Urinary bladder (tissue), 4 donors: ENCODE measurements around the gene PPP1R3F. TPM values are rescaled to one million over a fixed set of nuclear protein-coding genes. Genes with fewer than 3 reads are reported as not detected.

Experiments used
- DNase-seq: peaks from one replicate; pipeline ENCODE4 v3.0.0-alpha.2; 2015; ENCODE audit errors: extremely low spot score
- H3K27ac ChIP-seq: one replicate; pipeline ENCODE4 v1.5.1; 2013; ENCODE audit warnings: low read depth, mild to moderate bottlenecking, moderate library complexity
- H3K36me3 ChIP-seq: one replicate; pipeline ENCODE4 v1.6.1; 2013; ENCODE audit warnings: mild to moderate bottlenecking, moderate library complexity; ENCODE audit not compliant: insufficient read depth
- H3K4me1 ChIP-seq: one replicate; pipeline ENCODE4 v1.6.1; 2013; ENCODE audit warnings: mild to moderate bottlenecking, moderate library complexity; ENCODE audit not compliant: insufficient read depth
- H3K4me3 ChIP-seq: one replicate; pipeline ENCODE4 v1.5.1; 2013; ENCODE audit warnings: low read depth, low read length
- WGBS: extraction: QIAGEN DNeasy Blood & Tissue Kit; methylation state at CpG from one replicate; pipeline ENCODE4 v1.1.7; 2013; 5-methylcytosine and 5-hydroxymethylcytosine counted together
- polyA plus RNA-seq: library from polyadenylated mRNA; stranded (reverse); fragments of 200-250 nt; gene quantifications from one replicate; pipeline ENCODE4 v1.2.3, GENCODE V29; 2013
- total RNA-seq: library from RNA; depleted of rRNA; stranded (reverse); fragments of >200 nt; gene quantifications from one replicate; pipeline ENCODE4 v1.2.3, GENCODE V29; 2014
- donor health status: healthy with polysubstance abuse.
- donor health status: healthy.

PPP1R3F gene
- total and polyA plus RNA-seq, 2 donors, result 4.8 to 9.8 TPM

GRCh38 chrX:49257074-49257790, 12.4 kb upstream of the PPP1R3F start:
- Histone ChIP-seq H3K27ac (no peak overlapping the region), H3K4me1 (no peaks in the 10 kb centered on the region), H3K36me3 (no peaks in the 10 kb centered on the region), H3K4me3 (no peak overlapping the region)
- 85% methylated on average over 14 of the region's 14 CpGs for WGBS
- no peak for DNase-seq

GRCh38 chrX:49257846-49258748, 11.5 kb upstream of the PPP1R3F start:
- no peaks in the 10 kb centered on the region for H3K36me3 ChIP-seq
- no peaks in the 10 kb centered on the region for H3K4me1 ChIP-seq
- no peak overlapping the region for H3K4me3 ChIP-seq
- H3K27ac ChIP-seq, result no peak overlapping the region
- DNase-seq, result no peak
- 81% methylated on average over 20 of the region's 20 CpGs for WGBS

- Histone ChIP-seq H3K27ac (no peak overlapping the region), H3K4me3 (no peak overlapping the region), H3K4me1 (no peaks in the 10 kb centered on the region), H3K36me3 (no peaks in the 10 kb centered on the region)
- DNase-seq, result no peak
- whole genome bisulfite sequencing, result 87% methylated on average over 5 of the region's 5 CpGs
These were observed 10.9 kb upstream of the PPP1R3F start for GRCh38 chrX:49258749-49259124.

- Histone ChIP-seq H3K27ac (no peak overlapping the region), H3K36me3 (no peaks in the 10 kb centered on the region), H3K4me3 (no peak overlapping the region), H3K4me1 (no peaks in the 10 kb centered on the region)
- DNase-seq, result no peak
- WGBS, result 95% methylated on average over 17 of the region's 17 CpGs
These were observed 9.2 kb upstream of the PPP1R3F start for GRCh38 chrX:49260221-49260985.

- no peaks in the 10 kb centered on the region for H3K36me3 ChIP-seq
- H3K4me1 ChIP-seq, result no peaks in the 10 kb centered on the region
- WGBS, result 41% methylated on average over 1 of the region's 1 CpG
- DNase-seq, result no peak
- no peak overlapping the region for H3K27ac ChIP-seq
- no peak overlapping the region for H3K4me3 ChIP-seq
These were observed 7.0 kb upstream of the PPP1R3F start for GRCh38 chrX:49262603-49263002.

- no peaks in the 10 kb centered on the region for H3K36me3 ChIP-seq
- 82% methylated on average over 10 of the region's 10 CpGs for WGBS
These were observed 6.0 kb upstream of the PPP1R3F start for GRCh38 chrX:49263631-49264030.

GRCh38 chrX:49264460-49264859, 5.1 kb upstream of the PPP1R3F start, which contains the start of gene FOXP3:
TSS of gene FOXP3 (minus strand) at chrX:49264710. CDS start at chrX:49258505, 6,205 bp downstream.
- Histone ChIP-seq H3K27ac (no peak within 1 kb of the TSS), H3K36me3 (no peaks in the 10 kb centered on the region), H3K4me1 (no peaks in the 10 kb centered on the region), H3K4me3 (no peak within 1 kb of the TSS)
- DNase-seq, result no peak
- 89% methylated on average over 11 of the region's 11 CpGs for WGBS

More at GRCh38 chrX:49263631-49264030, 6.0 kb upstream of the PPP1R3F start:
- DNase-seq, result no peak
- Histone ChIP-seq H3K27ac (no peak overlapping the region), H3K4me3 (no peak overlapping the region), H3K4me1 (no peaks in the 10 kb centered on the region)

GRCh38 chrX:49266523-49267445, 2.8 kb upstream of the PPP1R3F start:
- WGBS, result 69% methylated on average over 10 of the region's 10 CpGs
- Histone ChIP-seq H3K4me1 (peaks cover 1% of the 10 kb centered on the region), H3K27ac (no peak overlapping the region), H3K36me3 (no peaks in the 10 kb centered on the region), H3K4me3 (no peak overlapping the region)
- DNase-seq, result no peak

GRCh38 chrX:49268702-49269009, 937 bp upstream of the PPP1R3F start:
- Histone ChIP-seq H3K27ac (peak overlapping the region; percentile 52), H3K4me1 (peaks cover 1% of the 10 kb centered on the region), H3K4me3 (peak overlapping the region; percentile 26), H3K36me3 (no peaks in the 10 kb centered on the region)
- no peak for DNase-seq
- 0% methylated on average over 4 of the region's 4 CpGs for WGBS

- no peaks in the 10 kb centered on the region for H3K36me3 ChIP-seq
- WGBS, result under 1% methylated on average over 45 of the region's 45 CpGs
- H3K27ac ChIP-seq, result peak overlapping the region; percentile 97
- peak overlapping the region; percentile 32 for H3K4me3 ChIP-seq
- DNase-seq, result peak; percentile 93
- peaks cover 1% of the 10 kb centered on the region for H3K4me1 ChIP-seq
These were observed 405 bp upstream of the PPP1R3F start for GRCh38 chrX:49269010-49269766.

- peak overlapping the region; percentile 97 for H3K27ac ChIP-seq
- no peak for DNase-seq
- peak overlapping the region; percentile 77 for H3K4me3 ChIP-seq
- H3K4me1 ChIP-seq, result peaks cover 1% of the 10 kb centered on the region
- H3K36me3 ChIP-seq, result no peaks in the 10 kb centered on the region
- 45% methylated on average over 63 of the region's 66 CpGs for WGBS
These were observed 792 bp downstream of the PPP1R3F start for GRCh38 chrX:49270249-49270921.

- WGBS, result 82% methylated on average over 2 of the region's 2 CpGs
- no peak for DNase-seq
- Histone ChIP-seq H3K27ac (no peak overlapping the region), H3K36me3 (no peaks in the 10 kb centered on the region), H3K4me1 (peaks cover 1% of the 10 kb centered on the region), H3K4me3 (no peak overlapping the region)
These were observed 1.7 kb downstream of the PPP1R3F start for GRCh38 chrX:49271341-49271740.
